Thyroid gland (tissue), 4 donors: ENCODE data around the gene PCNP.

Experiments used
- CTCF ChIP-seq, 6 experiments: fragments of 200-600 bp in 3 of 6; fragments of 450-650 bp in 3 of 6; sonication (generic) in 3 of 6; IDR thresholded peaks; one replicate each; pipeline ENCODE4 v1.5.1; 2016 to 2019; ENCODE audit warnings: antibody characterized with exemption in 6 of 6, mild to moderate bottlenecking in 2 of 6, inconsistent platforms in 1 of 6, moderate library complexity in 1 of 6
- POLR2A ChIP-seq, 2 donors: fragments of 450-650 bp; IDR thresholded peaks; one replicate each; pipeline ENCODE4 v1.6.1; 2017; ENCODE audit warnings: antibody characterized with exemption in 2 of 2, mild to moderate bottlenecking in 2 of 2, moderate library complexity in 1 of 2

- TF ChIP-seq POLR2A (IDR thresholded peaks at IDR 0.05) (no peak), CTCF (IDR thresholded peaks at IDR 0.05) (no peak)
These were observed 59.2 kb downstream of the PCNP start for GRCh38 chr3:101633186-101633585.
